Thoracic aorta endothelial cell (primary cell): ENCODE results near the gene PRR33. TPM values are rescaled to one million over a fixed set of nuclear protein-coding genes. Genes with fewer than 3 reads are reported as not detected.

Experiments
- small RNA-seq: library from RNA; depleted of rRNA; stranded (forward); fragments of <200 nt; gene quantifications from one replicate; pipeline ENCODE3, GENCODE V24; 2012
- total RNA-seq: library from RNA; depleted of rRNA; stranded (reverse); fragments of >200 nt; gene quantifications from 2 replicates; pipeline ENCODE4 v1.2.3, GENCODE V29; 2012

The PRR33 gene
- not detected in 2 replicates for total RNA-seq

DNA sequence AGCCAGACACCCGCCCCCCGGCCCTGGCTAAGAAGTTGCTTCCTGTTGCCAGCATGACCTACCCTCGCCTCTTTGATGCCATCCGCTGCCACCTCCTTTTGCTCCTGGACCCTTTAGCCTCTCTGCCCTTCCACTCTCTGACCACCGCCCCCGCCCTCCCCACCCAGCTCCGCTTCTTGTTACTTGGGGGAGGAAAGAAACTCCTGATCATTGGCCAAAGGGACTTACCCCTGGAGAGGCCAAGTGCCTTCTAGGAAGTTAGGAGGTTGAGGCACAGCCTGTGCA lies at the start of gene PRR33:
Gene PRR33, minus strand, starts transcription at position 65 of the 285 bp plus-strand sequence. CDS start 1,311 bp downstream, outside the sequence.

GRCh38 chr11:1919391-1920127 lies 27.9 kb upstream of the PRR33 start, which contains the start of gene TNNT3:
TNNT3 (plus strand) TSS chr11:1919703; CDS start chr11:1922875, 3,172 bp downstream.

DNA sequence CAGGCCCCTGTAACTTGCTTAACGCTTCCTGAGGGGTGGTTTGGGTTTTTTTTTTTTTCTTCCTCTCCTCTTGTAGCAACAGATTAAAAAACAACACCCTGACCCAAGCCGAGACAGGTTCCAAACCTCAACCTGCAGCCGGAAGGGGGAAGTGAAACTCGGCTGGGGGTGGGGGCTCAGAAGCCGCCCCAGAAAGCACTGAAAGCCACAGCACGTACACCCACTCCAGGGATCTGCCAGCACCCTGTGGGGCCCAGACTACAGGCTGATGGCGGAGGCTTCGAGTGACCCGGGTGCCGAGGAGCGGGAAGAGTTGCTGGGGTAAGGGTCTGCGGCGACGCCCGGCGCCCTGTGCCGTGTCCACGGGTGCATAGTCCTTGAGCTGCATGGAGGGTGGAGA lies 38.8 kb downstream of the PRR33 start, which contains the start of gene LSP1:
Gene LSP1, plus strand, starts transcription at position 208 of the 400 bp plus-strand sequence. Its CDS starts 61 bp downstream, at position 269.

DNA sequence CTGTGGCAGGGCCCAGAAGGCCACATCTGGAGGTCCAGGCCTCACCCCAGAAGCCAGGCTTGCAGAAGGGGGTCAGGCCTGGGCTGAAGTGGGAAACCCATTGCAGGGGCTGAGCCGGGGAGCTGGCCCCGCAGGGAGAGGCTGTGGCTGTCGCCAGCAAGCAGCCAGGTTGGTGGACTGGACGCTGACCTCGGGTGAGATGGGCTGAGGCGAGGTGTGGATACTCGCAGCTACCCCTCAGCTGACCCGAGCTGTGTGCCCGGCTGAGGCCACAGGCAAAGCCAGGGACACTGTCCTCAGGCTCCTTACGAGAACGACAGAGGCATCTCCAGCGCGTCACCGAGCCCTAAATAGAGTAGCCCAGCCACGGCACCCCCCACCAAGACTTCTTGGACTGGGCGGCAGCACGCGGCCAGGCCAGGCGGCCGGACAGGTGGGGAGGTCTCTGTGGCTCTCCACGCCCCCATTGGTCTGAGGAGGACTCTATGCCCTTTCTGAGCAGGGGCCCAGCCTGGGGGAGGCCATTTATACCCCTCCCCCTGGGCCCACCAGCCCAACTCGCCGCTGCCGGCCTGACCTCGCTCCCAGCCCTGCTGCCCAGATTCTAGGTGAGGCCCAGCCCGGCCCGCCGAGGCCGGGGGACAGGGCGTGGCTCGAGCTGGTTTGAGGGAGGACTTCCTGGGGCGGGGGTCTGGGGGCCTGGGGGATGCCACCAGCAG lies 53.1 kb downstream of the PRR33 start, which contains the start of gene TNNI2:
Gene TNNI2, plus strand, starts transcription at position 556 of the 719 bp plus-strand sequence. CDS start 716 bp downstream, outside the sequence.

Small RNA genes within 50 kb of the gene (small RNA-seq; reads per million reads assigned to genes)
- gene AC051649.1 (not detected), gene MIR4298 (not detected)

Other genes starting within 250 kb of the PRR33 start
- gene KRTAP5-6, start 194.7 kb downstream of the PRR33 start, total RNA-seq = not detected in 2 replicates
- 0.07 TPM in 1 of 2 replicates, not detected in the other for gene IFITM10, start 141.3 kb downstream of the PRR33 start, total RNA-seq
- gene CTSD, start 128.0 kb downstream of the PRR33 start, total RNA-seq = 56.7 and 65.2 TPM in 2 replicates
- not detected in 2 replicates for gene SYT8, start 56.9 kb downstream of the PRR33 start, total RNA-seq
- not detected in 2 replicates for gene TNNI2, start 52.9 kb downstream of the PRR33 start, total RNA-seq
- gene LSP1, start 38.8 kb downstream of the PRR33 start, total RNA-seq = 0.27 TPM in 1 of 2 replicates, not detected in the other
- not detected in 2 replicates for gene TNNT3, start 27.8 kb upstream of the PRR33 start, total RNA-seq
- 51.5 and 60.5 TPM in 2 replicates for gene MRPL23, start 55.4 kb upstream of the PRR33 start, total RNA-seq
- 0.13 TPM in 1 of 2 replicates, not detected in the other for gene H19, start 105.9 kb upstream of the PRR33 start, total RNA-seq
- gene IGF2, start 247.5 kb upstream of the PRR33 start, total RNA-seq = 1.2 and 4.7 TPM in 2 replicates